GM21528 (cell line): ENCODE data around the gene MET.

Experiments
- ATAC-seq: cut with Tn5 transposase; IDR thresholded peaks from one replicate; pipeline ENCODE4 v1.9.1; 2021; ENCODE audit warnings: mild to moderate bottlenecking, moderate library complexity; ENCODE audit not compliant: unreplicated experiment, low FRiP score

Gene MET

GRCh38 chr7:116696707-116697106 lies 24.7 kb downstream of the MET start:
- no peak for ATAC-seq

GRCh38 chr7:116697152-116697551 lies 25.2 kb downstream of the MET start:
- no peak for ATAC-seq

- ATAC-seq = no peak
These were observed 25.8 kb downstream of the MET start for GRCh38 chr7:116697761-116698160.

- ATAC-seq = no peak
These were observed 26.4 kb downstream of the MET start for GRCh38 chr7:116698396-116698795.

- no peak for ATAC-seq
These were observed 27.1 kb downstream of the MET start for GRCh38 chr7:116698930-116699721.

- ATAC-seq = no peak
These were observed 27.7 kb downstream of the MET start for GRCh38 chr7:116699722-116700120.

- ATAC-seq = no peak
These were observed 30.2 kb downstream of the MET start for GRCh38 chr7:116702046-116702785.

GRCh38 chr7:116704650-116705228 lies 32.7 kb downstream of the MET start:
- ATAC-seq = no peak

GRCh38 chr7:116705419-116705818 lies 33.4 kb downstream of the MET start:
- no peak for ATAC-seq

- no peak for ATAC-seq
These were observed 34.7 kb downstream of the MET start for GRCh38 chr7:116706668-116707126.

- ATAC-seq = no peak
These were observed 35.3 kb downstream of the MET start for GRCh38 chr7:116707289-116707688.

- ATAC-seq = no peak
These were observed 36.3 kb downstream of the MET start for GRCh38 chr7:116708248-116708647.

- no peak for ATAC-seq
These were observed 36.9 kb downstream of the MET start for GRCh38 chr7:116708861-116709260.

GRCh38 chr7:116709336-116709735 lies 37.3 kb downstream of the MET start:
- ATAC-seq = no peak

GRCh38 chr7:116710764-116711452 lies 38.9 kb downstream of the MET start:
- ATAC-seq = no peak

- no peak for ATAC-seq
These were observed 39.8 kb downstream of the MET start for GRCh38 chr7:116711790-116712189.

- no peak for ATAC-seq
These were observed 41.5 kb downstream of the MET start for GRCh38 chr7:116713500-116713899.

GRCh38 chr7:116713918-116714317 lies 41.9 kb downstream of the MET start:
- ATAC-seq = no peak

- ATAC-seq = no peak
These were observed 43.1 kb downstream of the MET start for GRCh38 chr7:116715077-116715476.

- no peak for ATAC-seq
These were observed 45.1 kb downstream of the MET start for GRCh38 chr7:116717137-116717536.
